Measurements from ENCODE around the gene IRF8. TPM values are rescaled to one million over a fixed set of nuclear protein-coding genes. Genes with fewer than 3 reads are reported as not detected.
A peak's percentile ranks its signal among the peaks of the same experiment; 100 is the strongest.

Gene IRF8
- total RNA-seq, 1 donor from 2014 or later: 43.1 TPM

DNA sequence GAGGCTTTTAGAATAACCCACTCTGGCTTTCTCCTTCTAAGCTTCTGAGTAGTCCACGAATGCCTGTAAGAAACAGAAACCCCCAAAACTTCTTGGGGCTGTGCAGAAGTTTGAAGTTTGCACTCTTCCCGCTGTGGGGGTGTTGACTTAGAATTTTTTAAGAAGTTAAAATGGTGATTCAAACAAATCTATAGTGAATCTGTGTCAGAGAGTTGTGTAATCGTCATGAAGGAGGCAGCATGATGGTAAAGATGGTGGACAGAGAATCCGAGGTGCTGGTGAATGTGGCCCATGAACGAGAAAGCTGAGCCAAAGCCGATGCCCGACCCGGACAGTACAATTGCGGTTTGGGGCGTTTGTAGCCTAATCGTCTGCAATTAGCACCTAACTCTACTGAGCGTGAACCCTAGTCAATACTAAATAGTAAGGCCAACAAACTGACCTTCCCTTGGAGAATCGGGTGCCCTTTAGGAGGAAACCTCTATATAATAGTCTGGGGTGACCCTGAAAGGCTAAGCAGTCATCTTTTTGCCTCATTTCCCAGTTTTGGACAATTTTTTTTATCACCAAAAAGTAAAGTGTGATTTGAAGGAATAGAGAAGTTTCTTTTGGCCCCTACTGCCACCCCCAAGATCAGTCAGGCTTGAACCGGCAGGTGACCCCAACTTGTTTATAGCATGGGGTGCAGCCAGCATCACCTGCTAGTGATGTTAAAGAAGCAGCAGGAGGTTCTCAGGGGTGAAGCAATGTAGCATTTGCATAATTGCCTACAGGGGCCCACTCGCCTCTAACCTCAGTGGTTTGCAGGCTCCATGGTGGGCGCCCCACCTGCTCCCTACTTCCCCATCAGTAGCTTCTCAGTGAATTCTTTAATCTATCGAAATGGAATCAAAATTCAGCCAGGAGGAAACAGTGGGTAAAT, 11.2 kb downstream of the IRF8 start:
- Histone ChIP-seq H3K4me3 (no peak overlapping the region), H3K9me3 (no peaks in the 10 kb centered on the region), H3K27me3 (no peaks in the 10 kb centered on the region), H3K36me3 (no peaks in the 10 kb centered on the region), H3K4me1 (peaks cover 23% of the 10 kb centered on the region), H3K27ac (no peak overlapping the region)
- ATAC-seq: no peak
- TF ChIP-seq, protein P1, sequence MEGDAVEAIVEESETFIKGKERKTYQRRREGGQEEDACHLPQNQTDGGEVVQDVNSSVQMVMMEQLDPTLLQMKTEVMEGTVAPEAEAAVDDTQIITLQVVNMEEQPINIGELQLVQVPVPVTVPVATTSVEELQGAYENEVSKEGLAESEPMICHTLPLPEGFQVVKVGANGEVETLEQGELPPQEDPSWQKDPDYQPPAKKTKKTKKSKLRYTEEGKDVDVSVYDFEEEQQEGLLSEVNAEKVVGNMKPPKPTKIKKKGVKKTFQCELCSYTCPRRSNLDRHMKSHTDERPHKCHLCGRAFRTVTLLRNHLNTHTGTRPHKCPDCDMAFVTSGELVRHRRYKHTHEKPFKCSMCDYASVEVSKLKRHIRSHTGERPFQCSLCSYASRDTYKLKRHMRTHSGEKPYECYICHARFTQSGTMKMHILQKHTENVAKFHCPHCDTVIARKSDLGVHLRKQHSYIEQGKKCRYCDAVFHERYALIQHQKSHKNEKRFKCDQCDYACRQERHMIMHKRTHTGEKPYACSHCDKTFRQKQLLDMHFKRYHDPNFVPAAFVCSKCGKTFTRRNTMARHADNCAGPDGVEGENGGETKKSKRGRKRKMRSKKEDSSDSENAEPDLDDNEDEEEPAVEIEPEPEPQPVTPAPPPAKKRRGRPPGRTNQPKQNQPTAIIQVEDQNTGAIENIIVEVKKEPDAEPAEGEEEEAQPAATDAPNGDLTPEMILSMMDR (IDR thresholded peaks at IDR 0.05): no peak
- no peak for DNase-seq
- intact Hi-C loops (cut with DNase I): no loop called here

DNA sequence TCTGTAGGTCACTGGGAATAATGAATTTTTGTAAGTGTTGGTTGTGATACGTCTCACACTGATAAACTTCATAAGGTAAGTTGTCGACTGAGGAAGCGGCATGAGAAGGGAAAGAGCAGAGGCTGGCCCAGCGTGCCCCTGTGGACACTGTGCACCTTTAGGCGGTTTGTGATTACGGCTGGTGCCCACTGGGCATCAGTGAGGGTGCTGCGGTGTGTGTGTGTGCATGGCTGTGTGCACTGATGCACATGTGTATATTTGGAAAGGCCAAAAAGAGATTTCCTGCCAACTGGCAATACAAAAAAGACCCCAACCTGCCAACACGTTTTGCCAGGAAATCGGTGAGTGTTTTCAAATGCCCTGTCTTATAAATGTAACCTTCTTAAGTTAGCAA, 11.9 kb downstream of the IRF8 start:
- no peaks in the 10 kb centered on the region for H3K9me3 ChIP-seq
- no peak overlapping the region for H3K4me3 ChIP-seq
- DNase-seq (no peak), ATAC-seq (no peak)
- no peaks in the 10 kb centered on the region for H3K27me3 ChIP-seq
- TF ChIP-seq, protein P1 (IDR thresholded peaks at IDR 0.05): no peak
- H3K36me3 ChIP-seq: no peaks in the 10 kb centered on the region
- intact Hi-C loops (cut with DNase I): no loop called here
- no peak overlapping the region for H3K27ac ChIP-seq
- peaks cover 24% of the 10 kb centered on the region for H3K4me1 ChIP-seq

DNA sequence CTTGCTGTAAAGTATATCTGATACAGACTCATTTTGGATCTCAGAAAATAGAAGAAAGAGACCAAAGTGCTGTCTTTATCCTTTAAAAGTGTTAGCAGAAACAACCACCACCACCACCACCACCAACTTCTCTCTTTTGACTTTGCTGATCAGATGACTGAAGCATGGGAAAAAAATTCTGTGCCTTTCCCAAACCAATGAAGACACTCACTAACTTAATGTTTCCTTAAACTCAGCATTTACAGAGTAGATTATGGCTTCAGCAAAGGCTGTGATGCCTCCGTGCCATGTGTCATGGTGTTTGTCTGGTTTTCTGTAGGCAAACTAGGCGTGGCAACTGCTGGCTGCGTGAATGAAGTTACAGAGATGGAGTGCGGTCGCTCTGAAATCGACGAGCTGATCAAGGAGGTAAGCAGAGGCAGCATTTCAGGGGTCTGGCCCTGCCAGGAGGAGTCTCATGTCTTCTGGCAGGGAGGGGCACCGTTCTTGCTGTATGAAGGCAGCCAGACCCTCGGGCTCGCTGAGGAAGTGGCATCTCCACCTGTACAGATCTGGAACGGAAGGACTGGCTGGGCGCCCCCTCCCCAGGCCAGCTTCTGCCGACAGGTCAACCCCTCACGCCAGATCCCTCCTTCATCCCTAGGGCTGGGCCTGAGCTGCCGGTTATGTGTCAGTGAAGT, 12.4 kb downstream of the IRF8 start:
- ATAC-seq: no peak
- H3K27me3 ChIP-seq: no peaks in the 10 kb centered on the region
- TF ChIP-seq, protein P1 (IDR thresholded peaks at IDR 0.05): no peak
- intact Hi-C loops (cut with DNase I): no loop called here
- peaks cover 29% of the 10 kb centered on the region for H3K4me1 ChIP-seq
- H3K9me3 ChIP-seq: no peaks in the 10 kb centered on the region
- no peak overlapping the region for H3K4me3 ChIP-seq
- no peaks in the 10 kb centered on the region for H3K36me3 ChIP-seq
- DNase-seq: peak; percentile 35
- H3K27ac ChIP-seq: no peak overlapping the region

DNA sequence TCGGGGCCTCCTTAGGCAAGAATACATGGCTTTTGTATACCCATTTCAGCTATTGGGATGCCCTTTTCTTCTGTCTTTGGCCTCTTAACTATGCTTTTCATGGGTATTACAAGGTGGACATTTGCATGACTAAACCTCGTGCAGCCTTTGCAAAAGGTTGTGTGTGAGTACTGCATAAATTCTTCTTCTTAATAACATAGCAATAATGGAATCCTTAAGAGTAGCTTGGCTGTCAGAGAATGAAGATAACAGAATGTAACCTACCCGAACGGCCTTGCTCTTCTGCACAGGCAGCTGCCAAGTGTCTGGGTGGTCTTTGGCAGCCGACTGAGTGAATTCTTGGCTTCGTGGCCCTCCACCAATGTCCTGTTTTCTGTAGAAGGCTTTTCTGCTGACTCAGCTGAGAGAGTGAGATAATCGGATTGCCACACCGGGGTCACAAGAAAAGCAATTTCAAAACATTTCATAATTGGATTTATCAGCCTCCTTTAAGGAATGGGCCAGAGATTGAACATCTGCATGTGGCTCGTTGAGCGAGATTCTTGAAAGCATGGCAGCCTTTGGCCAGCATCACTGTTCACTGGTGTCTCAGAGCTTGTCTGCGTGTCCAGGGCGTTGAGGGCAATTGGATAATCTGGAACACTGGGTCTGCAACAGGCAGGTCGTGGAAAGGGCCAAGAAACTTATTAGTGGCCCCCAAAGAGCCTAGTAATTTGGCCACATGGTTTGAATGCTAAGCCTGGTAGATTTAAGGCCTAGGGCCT, 13.4 kb downstream of the IRF8 start:
- Histone ChIP-seq H3K4me1 (peaks cover 34% of the 10 kb centered on the region), H3K4me3 (no peak overlapping the region), H3K27me3 (no peaks in the 10 kb centered on the region), H3K27ac (no peak overlapping the region), H3K9me3 (no peaks in the 10 kb centered on the region), H3K36me3 (no peaks in the 10 kb centered on the region)
- TF ChIP-seq, protein P1 (IDR thresholded peaks at IDR 0.05): no peak
- DNase-seq (no peak), ATAC-seq (no peak)
- intact Hi-C loops (cut with DNase I): no loop called here

DNA sequence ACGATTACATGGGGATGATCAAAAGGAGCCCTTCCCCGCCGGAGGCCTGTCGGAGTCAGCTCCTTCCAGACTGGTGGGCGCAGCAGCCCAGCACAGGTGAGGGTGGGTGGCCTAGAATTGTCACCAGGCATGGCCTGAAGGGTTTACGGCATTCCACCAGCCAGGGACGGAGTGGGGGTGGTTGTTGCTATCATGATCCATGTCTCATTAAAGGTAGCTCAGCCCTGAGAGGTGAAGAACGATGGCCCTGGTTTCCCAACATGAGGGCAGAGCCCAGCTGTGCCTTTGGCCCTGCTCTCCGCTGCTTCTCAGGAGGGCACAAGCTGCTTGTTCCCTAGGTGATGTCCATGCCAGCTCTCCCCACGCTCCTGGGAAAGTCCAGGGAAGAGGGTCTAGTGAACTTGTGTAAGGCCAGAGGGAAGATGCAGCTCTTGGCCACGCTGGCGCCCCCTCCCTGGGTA, 14.2 kb downstream of the IRF8 start:
- TF ChIP-seq, protein P1 (IDR thresholded peaks at IDR 0.05): no peak
- intact Hi-C loops (cut with DNase I): no loop called here

More for the DNA sequence above, 14.2 kb downstream of the IRF8 start:
- H3K4me3 ChIP-seq: no peak overlapping the region
- no peaks in the 10 kb centered on the region for H3K9me3 ChIP-seq
- no peaks in the 10 kb centered on the region for H3K27me3 ChIP-seq
- H3K4me1 ChIP-seq: peaks cover 27% of the 10 kb centered on the region
- no peak overlapping the region for H3K27ac ChIP-seq
- H3K36me3 ChIP-seq: no peaks in the 10 kb centered on the region
- DNase-seq (no peak), ATAC-seq (no peak)

All from upper lobe of right lung (tissue), 1 donor.